ENCODE measurements around the gene MAPK6.

- no peak for TF ChIP-seq CTCF (IDR thresholded peaks at IDR 0.05)
- TF ChIP-seq EP300 (IDR thresholded peaks at IDR 0.05), result no peak
- TF ChIP-seq POLR2AphosphoS5 (IDR thresholded peaks at IDR 0.05), result no peak
- TF ChIP-seq POLR2A (IDR thresholded peaks at IDR 0.05), result no peak
These were observed 39.0 kb downstream of the MAPK6 start for GRCh38 chr15:52057996-52058395.
